Activated CD4-positive, alpha-beta memory T cell treated with anti-CD3 and anti-CD28 coated beads for 36 hours (primary cell): Measurements from ENCODE around the gene ATL2. TPM values are rescaled to one million over a fixed set of nuclear protein-coding genes. Genes with fewer than 3 reads are reported as not detected.

ENCODE experiments used
- CTCF ChIA-PET: fragments of 350-600 bp; sonication (Branson Sonifier 250); formaldehyde crosslinking; loops from one replicate; lab custom pipeline; 2021; ENCODE audit warnings: antibody characterized with exemption, inconsistent platforms; lab: Charles Lee
- POLR2A ChIA-PET: fragments of 350-600 bp; sonication (Branson Sonifier 250); formaldehyde crosslinking; loops from one replicate; lab custom pipeline; 2021; ENCODE audit warnings: antibody characterized with exemption; lab: Charles Lee
- DNase-seq: peaks from one replicate; pipeline ENCODE4 v3.0.0-alpha.2; 2020
- H3K27ac Mint-ChIP-seq: one replicate; pipeline ENCODE4 v1.8.0; 2021; ENCODE audit warnings: mixed read lengths
- H3K27me3 Mint-ChIP-seq: one replicate; pipeline ENCODE4 v1.8.0; 2021; ENCODE audit warnings: mixed read lengths
- H3K36me3 Mint-ChIP-seq: one replicate; pipeline ENCODE4 v1.8.0; 2021; ENCODE audit warnings: mixed read lengths
- H3K4me1 Mint-ChIP-seq: one replicate; pipeline ENCODE4 v1.8.0; 2021; ENCODE audit warnings: low read depth, mixed read lengths
- H3K4me3 Mint-ChIP-seq: one replicate; pipeline ENCODE4 v1.8.0; 2021; ENCODE audit warnings: mild to moderate bottlenecking, mixed read lengths
- H3K9me3 Mint-ChIP-seq: one replicate; pipeline ENCODE4 v1.8.0; 2021; ENCODE audit warnings: mixed read lengths
- intact Hi-C: fragments of 100-400 bp; cut with micrococcal nuclease; formaldehyde crosslinking; loops from one replicate; pipeline ENCODE4 v1.15.1; 2023
- total RNA-seq, 2 experiments: library from RNA; stranded (reverse); gene quantifications; one replicate each; pipeline ENCODE4 v1.2.3, GENCODE V29; 2021

The ATL2 gene
- total RNA-seq, 2 experiments from 2014 or later = 51.3 to 53.9 TPM

DNA sequence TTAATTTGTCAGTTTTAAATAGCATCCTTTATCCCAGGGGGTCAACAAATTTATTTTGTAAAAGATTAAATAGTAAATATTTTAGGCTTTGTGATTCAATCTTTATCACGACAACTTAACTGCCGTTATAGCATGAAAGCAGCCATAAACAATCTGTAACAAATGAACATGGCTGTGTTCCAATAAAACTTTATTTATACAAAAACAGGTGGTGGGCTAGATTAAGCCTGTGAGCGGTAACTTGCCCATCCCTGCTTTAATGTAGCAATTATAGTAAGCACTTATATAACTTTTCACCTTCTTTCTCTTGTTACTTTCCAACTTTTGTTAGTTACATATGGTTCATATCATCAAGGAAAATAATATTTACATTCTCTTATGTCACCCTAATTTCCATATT, 121.9 kb downstream of the ATL2 start:
- H3K27me3 Mint-ChIP-seq = peaks cover 12% of the 10 kb centered on the region
- no peak for DNase-seq
- H3K9me3 Mint-ChIP-seq = no peaks in the 10 kb centered on the region
- H3K27ac Mint-ChIP-seq = no peak overlapping the region
- H3K4me1 Mint-ChIP-seq = peaks cover 1% of the 10 kb centered on the region
- CTCF ChIA-PET = no interaction called here
- H3K36me3 Mint-ChIP-seq = no peaks in the 10 kb centered on the region
- H3K4me3 Mint-ChIP-seq = no peak overlapping the region
- POLR2A ChIA-PET = no interaction called here
- intact Hi-C loops = no loop called here

DNA sequence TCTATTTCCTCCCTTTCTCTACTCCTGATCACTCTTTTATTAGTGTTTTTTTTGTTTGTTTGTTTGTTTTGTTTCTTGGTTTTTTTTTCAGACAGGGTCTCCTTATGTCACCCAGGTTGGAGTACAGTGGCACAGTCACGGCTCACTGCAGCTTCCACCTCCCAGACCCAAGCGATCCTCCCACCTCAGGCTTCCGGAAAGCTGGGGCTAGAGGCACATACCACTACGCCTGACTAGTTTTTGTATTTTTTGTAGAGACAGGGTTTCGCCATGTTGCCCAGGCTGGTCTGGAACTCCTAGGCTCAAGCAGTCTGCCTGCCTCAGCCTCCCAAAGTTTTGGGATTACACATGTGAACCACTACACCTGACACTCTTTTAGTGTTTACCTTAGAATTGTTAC, 122.3 kb downstream of the ATL2 start:
- Mint-ChIP-seq H3K4me3 (no peak overlapping the region), H3K27ac (no peak overlapping the region), H3K9me3 (no peaks in the 10 kb centered on the region), H3K4me1 (no peaks in the 10 kb centered on the region), H3K27me3 (peaks cover 14% of the 10 kb centered on the region), H3K36me3 (no peaks in the 10 kb centered on the region)
- ChIA-PET CTCF (no interaction called here), POLR2A (no interaction called here)
- intact Hi-C loops = no loop called here
- DNase-seq = no peak

DNA sequence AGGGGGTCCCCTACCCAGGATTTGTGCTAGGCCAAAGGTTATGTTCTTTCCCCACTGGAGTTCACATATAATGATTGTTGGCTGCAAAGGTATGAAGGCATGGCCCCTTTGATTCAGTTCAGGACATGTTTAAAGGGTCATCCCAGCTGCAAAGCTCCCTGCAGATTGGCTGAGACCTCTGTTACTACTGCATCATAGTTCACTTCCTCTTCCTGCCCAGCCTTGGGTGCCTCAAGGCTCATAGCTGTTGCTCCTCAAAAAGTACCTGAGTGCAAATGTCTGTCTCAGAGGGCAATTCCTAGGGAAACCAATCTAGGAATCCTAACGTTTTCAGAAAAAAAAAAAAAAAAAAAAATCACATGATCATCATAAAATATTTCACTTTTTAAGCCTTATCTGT, 125.1 kb downstream of the ATL2 start:
- ChIA-PET CTCF (no interaction called here), POLR2A (no interaction called here)
- no peak for DNase-seq
- H3K9me3 Mint-ChIP-seq = no peaks in the 10 kb centered on the region
- intact Hi-C loops = no loop called here
- H3K36me3 Mint-ChIP-seq = no peaks in the 10 kb centered on the region
- H3K4me1 Mint-ChIP-seq = no peaks in the 10 kb centered on the region
- H3K4me3 Mint-ChIP-seq = no peak overlapping the region
- peaks cover 5% of the 10 kb centered on the region for H3K27me3 Mint-ChIP-seq
- H3K27ac Mint-ChIP-seq = no peak overlapping the region

DNA sequence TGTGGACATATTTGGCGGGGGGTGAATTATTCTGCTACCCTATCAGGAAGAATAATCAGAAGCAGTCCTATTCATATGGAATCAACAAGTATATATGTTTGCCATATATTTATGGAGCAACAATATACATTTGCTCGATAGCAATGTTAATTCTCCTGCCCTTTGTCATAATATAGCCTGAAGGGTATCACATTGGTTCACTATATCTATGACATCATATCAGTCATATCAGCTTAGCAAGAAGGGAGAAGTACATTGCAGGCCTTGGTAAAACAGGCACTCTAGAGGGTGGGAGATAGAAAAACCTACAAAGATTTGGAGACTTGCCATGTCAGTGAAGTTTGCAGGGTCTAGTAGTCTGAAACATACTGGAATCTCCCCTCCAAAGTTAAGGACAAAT, 128.4 kb downstream of the ATL2 start:
- CTCF ChIA-PET = no interaction called here
- POLR2A ChIA-PET = no interaction called here
- no peaks in the 10 kb centered on the region for H3K4me1 Mint-ChIP-seq
- H3K27ac Mint-ChIP-seq = no peak overlapping the region
- no peak for DNase-seq
- no peaks in the 10 kb centered on the region for H3K36me3 Mint-ChIP-seq
- no peak overlapping the region for H3K4me3 Mint-ChIP-seq
- intact Hi-C loops = no loop called here
- H3K9me3 Mint-ChIP-seq = no peaks in the 10 kb centered on the region
- peaks cover 3% of the 10 kb centered on the region for H3K27me3 Mint-ChIP-seq

DNA sequence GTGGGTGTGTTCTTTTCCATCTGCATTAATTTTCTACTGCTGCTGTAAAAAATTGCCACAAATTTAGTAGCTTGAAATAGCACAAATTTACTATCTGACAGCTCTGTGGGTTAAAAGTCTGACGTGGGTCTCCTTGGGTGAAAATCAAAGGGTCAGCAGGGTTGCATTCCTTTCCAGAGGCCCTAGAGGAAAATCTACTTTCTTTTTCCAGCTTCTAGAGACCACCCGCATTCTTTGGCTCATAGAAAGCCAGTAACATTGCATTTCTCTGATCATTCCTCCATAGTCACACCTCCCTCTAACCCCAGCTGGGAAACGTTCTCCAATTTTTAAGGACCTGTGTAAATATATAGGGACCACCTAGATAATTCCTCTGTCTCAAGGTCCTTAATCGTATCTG, 128.8 kb downstream of the ATL2 start:
- H3K4me1 Mint-ChIP-seq = no peaks in the 10 kb centered on the region
- DNase-seq = no peak
- no peak overlapping the region for H3K4me3 Mint-ChIP-seq
- no peak overlapping the region for H3K27ac Mint-ChIP-seq
- H3K27me3 Mint-ChIP-seq = peaks cover 3% of the 10 kb centered on the region
- H3K9me3 Mint-ChIP-seq = no peaks in the 10 kb centered on the region
- POLR2A ChIA-PET = no interaction called here
- intact Hi-C loops = no loop called here
- CTCF ChIA-PET = no interaction called here
- no peaks in the 10 kb centered on the region for H3K36me3 Mint-ChIP-seq

DNA sequence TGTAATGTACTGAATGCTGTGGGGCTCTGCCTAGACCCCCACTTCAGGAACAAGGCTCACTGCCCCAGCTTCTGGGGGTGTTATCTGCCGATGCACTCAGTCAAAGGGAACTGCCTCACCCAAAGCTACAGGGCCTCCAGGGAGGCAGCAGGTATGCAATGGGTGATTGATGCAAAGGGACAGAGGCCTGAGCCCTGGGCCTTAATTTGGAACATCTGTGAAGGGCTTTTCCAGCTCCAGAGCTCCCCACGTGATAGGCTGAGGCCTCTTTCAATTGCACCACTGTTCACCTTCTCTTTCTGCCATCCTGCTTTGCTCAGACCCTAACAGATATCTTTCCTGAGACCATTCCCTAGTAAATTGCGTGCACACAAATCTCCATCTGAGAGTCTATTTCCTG, 131.0 kb downstream of the ATL2 start:
- Mint-ChIP-seq H3K27ac (no peak overlapping the region), H3K4me1 (no peaks in the 10 kb centered on the region), H3K4me3 (no peak overlapping the region), H3K9me3 (no peaks in the 10 kb centered on the region), H3K27me3 (peaks cover 3% of the 10 kb centered on the region), H3K36me3 (no peaks in the 10 kb centered on the region)
- ChIA-PET CTCF (no interaction called here), POLR2A (no interaction called here)
- DNase-seq = no peak
- intact Hi-C loops = no loop called here

DNA sequence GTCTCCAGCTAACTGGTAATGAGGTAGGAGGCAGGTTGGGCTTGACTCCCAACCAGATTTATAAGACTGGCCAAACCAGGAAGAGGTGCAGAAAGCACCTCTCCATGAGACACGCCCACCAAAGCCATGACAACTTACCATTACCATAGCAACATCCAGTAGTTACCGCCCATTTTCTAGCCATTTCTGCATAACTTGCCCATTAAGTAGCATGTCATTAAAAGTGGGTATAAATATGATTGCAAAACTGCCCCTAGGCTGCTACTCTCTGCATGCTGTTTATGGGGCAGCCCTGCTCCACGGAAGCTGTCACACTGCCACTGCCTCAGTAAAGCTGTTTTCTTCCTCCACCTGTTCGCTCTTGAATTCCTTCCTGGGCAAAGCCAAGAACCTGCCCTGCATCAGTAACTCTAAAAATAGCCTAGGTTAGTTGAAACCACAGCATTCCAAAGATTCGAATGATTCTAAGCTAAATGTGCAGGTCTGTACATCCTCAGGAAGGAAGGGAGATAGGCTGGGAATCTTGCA, 131.9 kb downstream of the ATL2 start:
- intact Hi-C loops = no loop called here
- no peak overlapping the region for H3K4me3 Mint-ChIP-seq
- H3K27ac Mint-ChIP-seq = no peak overlapping the region
- no peak for DNase-seq
- H3K36me3 Mint-ChIP-seq = no peaks in the 10 kb centered on the region
- CTCF ChIA-PET = no interaction called here
- peaks cover 3% of the 10 kb centered on the region for H3K27me3 Mint-ChIP-seq
- H3K4me1 Mint-ChIP-seq = no peaks in the 10 kb centered on the region
- no peaks in the 10 kb centered on the region for H3K9me3 Mint-ChIP-seq
- POLR2A ChIA-PET = no interaction called here

DNA sequence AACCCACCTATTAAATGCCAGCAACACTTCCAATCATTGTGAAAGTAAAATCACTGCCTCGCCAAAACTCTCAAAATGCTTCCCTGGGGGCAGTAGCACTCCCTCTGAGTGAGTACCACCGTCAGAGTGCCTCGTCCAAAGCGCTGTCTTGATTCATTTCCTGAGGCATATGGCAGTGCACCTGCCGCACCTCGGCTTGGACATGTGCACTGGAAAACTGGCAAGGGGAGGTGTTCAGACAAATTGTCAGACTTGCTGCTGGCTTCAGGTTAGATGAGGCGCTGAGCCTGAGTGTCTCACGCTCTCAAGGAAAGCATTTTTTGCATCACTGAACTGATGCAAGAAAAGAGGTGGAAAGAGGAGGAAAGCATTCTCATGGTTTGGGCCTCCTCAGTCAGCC, 132.8 kb downstream of the ATL2 start:
- Mint-ChIP-seq H3K27me3 (no peaks in the 10 kb centered on the region), H3K4me3 (no peak overlapping the region), H3K36me3 (no peaks in the 10 kb centered on the region), H3K27ac (no peak overlapping the region), H3K9me3 (no peaks in the 10 kb centered on the region), H3K4me1 (no peaks in the 10 kb centered on the region)
- CTCF ChIA-PET = no interaction called here
- intact Hi-C loops = no loop called here
- POLR2A ChIA-PET = no interaction called here
- no peak for DNase-seq

Other genes with a start within 250 kb of the ATL2 start
- gene HNRNPLL, start 225.7 kb upstream of the ATL2 start, total RNA-seq = 100 to 1,000 TPM; 106 to 108 TPM